ENCODE results near the gene LDLRAD4.

- TF ChIP-seq CTCF (IDR thresholded peaks at IDR 0.05) (no peak), POLR2A (IDR thresholded peaks at IDR 0.05) (no peak), EP300 (IDR thresholded peaks at IDR 0.05) (no peak)
Observed at GRCh38 chr18:13302040-13302439, 83.5 kb downstream of the LDLRAD4 start.

All from tibial nerve (tissue), 4 donors.